GM23248 (cell line): ENCODE results near the gene OR8K5. TPM values are rescaled to one million over a fixed set of nuclear protein-coding genes. Genes with fewer than 3 reads are reported as not detected.
"Not testable (repeated sequence)": the region's sequence is repeated elsewhere in the genome, so short reads cannot be mapped to it uniquely, and the experiment has no call there.

Experiments
- DNase-seq: peaks from one replicate; pipeline ENCODE4 v3.0.0-alpha.2; 2015
- H2AFZ ChIP-seq: fragments of 200-600 bp; sonication (generic); 2 replicates; pipeline ENCODE4 v1.6.1; 2016; ENCODE audit warnings: antibody characterized with exemption
- H3F3A ChIP-seq: fragments of 200-600 bp; sonication (generic); 2 replicates; pipeline ENCODE4 v1.6.1; 2016; ENCODE audit warnings: mild to moderate bottlenecking, antibody characterized with exemption, mixed run types; ENCODE audit not compliant: insufficient read depth
- H3K27ac ChIP-seq: fragments of 200-600 bp; sonication (generic); 2 replicates; pipeline ENCODE4 v1.5.1; 2016; ENCODE audit warnings: mild to moderate bottlenecking
- H3K27me3 ChIP-seq: fragments of 200-600 bp; sonication (generic); replicated peaks from 2 replicates; pipeline ENCODE4 v1.6.1; 2016; ENCODE audit warnings: mild to moderate bottlenecking; ENCODE audit not compliant: insufficient read depth
- H3K36me3 ChIP-seq: fragments of 200-600 bp; sonication (generic); 2 replicates; pipeline ENCODE4 v1.6.1; 2016; ENCODE audit warnings: low read depth, mild to moderate bottlenecking
- H3K4me1 ChIP-seq: fragments of 200-600 bp; sonication (generic); 2 replicates; pipeline ENCODE4 v1.6.1; 2016; ENCODE audit warnings: mild to moderate bottlenecking; ENCODE audit not compliant: insufficient read depth
- H3K4me2 ChIP-seq: fragments of 200-600 bp; sonication (generic); one replicate; pipeline ENCODE4 v1.6.1; 2016; ENCODE audit warnings: mild to moderate bottlenecking; ENCODE audit not compliant: unreplicated experiment
- H3K4me3 ChIP-seq: fragments of 200-600 bp; sonication (generic); 2 replicates; pipeline ENCODE4 v1.5.1; 2016; ENCODE audit warnings: mild to moderate bottlenecking
- H3K79me2 ChIP-seq: fragments of 200-600 bp; sonication (generic); 2 replicates; pipeline ENCODE4 v1.6.1; 2016; ENCODE audit warnings: mild to moderate bottlenecking; ENCODE audit not compliant: insufficient read depth
- H3K9ac ChIP-seq: fragments of 200-600 bp; sonication (generic); 2 replicates; pipeline ENCODE4 v1.6.1; 2016; ENCODE audit warnings: mild to moderate bottlenecking
- H3K9me2 ChIP-seq: fragments of 200-600 bp; sonication (generic); 2 replicates; pipeline ENCODE4 v1.6.1; 2016; ENCODE audit warnings: mixed run types, mild to moderate bottlenecking, moderate library complexity; ENCODE audit not compliant: insufficient read depth
- H3K9me3 ChIP-seq: fragments of 200-600 bp; sonication (generic); one replicate; pipeline ENCODE4 v1.6.1; 2017; ENCODE audit warnings: low read depth
- H4K20me1 ChIP-seq: fragments of 200-600 bp; sonication (generic); 2 replicates; pipeline ENCODE4 v1.6.0; 2016; ENCODE audit not compliant: insufficient read depth
- EZH2 ChIP-seq: fragments of 200-600 bp; sonication (generic); IDR thresholded peaks from 2 replicates; pipeline ENCODE4 v1.6.1; 2018; ENCODE audit warnings: antibody characterized with exemption, mild to moderate bottlenecking; ENCODE audit not compliant: insufficient read depth, poor library complexity, severe bottlenecking
- EZH2phosphoT487 ChIP-seq: fragments of 200-600 bp; sonication (generic); IDR thresholded peaks from 2 replicates; pipeline ENCODE4 v1.6.1; 2018; ENCODE audit warnings: antibody characterized with exemption, moderate library complexity, mild to moderate bottlenecking, low read depth; ENCODE audit not compliant: insufficient read depth
- WGBS, 2 experiments: methylation state at CpG; one replicate each; pipeline ENCODE4 v1.1.6; 2015 to 2017; ENCODE audit warnings: low lambda C conversion rate in 2 of 2, low coverage in 1 of 2; ENCODE audit errors: missing lambda C conversion rate in 2 of 2; 5-methylcytosine and 5-hydroxymethylcytosine counted together
- in situ Hi-C: fragments of 300-500 bp; cut with MboI; formaldehyde crosslinking; loops from 2 replicates; pipeline ENCODE4 v1.15.0; 2020
- polyA plus RNA-seq: library from polyadenylated mRNA; unstranded; fragments of >200 nt; fragmentation: Nextera tagmentation; extraction: Ambion mirVana; gene quantifications from 2 replicates; pipeline ENCODE4 v1.2.1, GENCODE V29; 2016
- total RNA-seq: library from RNA; depleted of rRNA; stranded (reverse); fragments of >200 nt; shearing (Covaris generic); gene quantifications from 2 replicates; pipeline ENCODE4 v1.2.3, GENCODE V29; 2014; rRNA removed

Gene OR8K5
- total and polyA plus RNA-seq, 2 experiments from 2014 or later = not detected

- H3F3A ChIP-seq = no peaks in the 10 kb centered on the region
- WGBS, 2 experiments = 0 to 10% methylated on average over 1 of the region's 1 CpG
Measured at GRCh38 chr11:56151376-56151775, 8.7 kb downstream of the OR8K5 start.

GRCh38 chr11:56143681-56144080 is 16.4 kb downstream of the OR8K5 start:
- H2AFZ ChIP-seq, H3K27me3 ChIP-seq, H3F3A ChIP-seq, H4K20me1 ChIP-seq, H3K9me2 ChIP-seq, H3K4me1 ChIP-seq, H3K79me2 ChIP-seq, H3K4me2 ChIP-seq, H3K4me3 ChIP-seq, H3K9ac ChIP-seq, in situ Hi-C loops, H3K27ac ChIP-seq, H3K36me3 ChIP-seq, DNase-seq, H3K9me3 ChIP-seq: not testable (repeated sequence)
- 73 to 87% methylated on average over 10 to 30 of the region's 30 CpGs for WGBS, 2 experiments

More at GRCh38 chr11:56151376-56151775, 8.7 kb downstream of the OR8K5 start:
- no peak for TF ChIP-seq EZH2
- no peak for TF ChIP-seq EZH2phosphoT487
- Histone ChIP-seq H4K20me1 (no peaks in the 10 kb centered on the region), H3K27me3 (no peaks in the 10 kb centered on the region), H2AFZ (no peak overlapping the region), H3K4me3 (no peak overlapping the region), H3K4me1 (no peaks in the 10 kb centered on the region), H3K27ac (no peak overlapping the region), H3K36me3 (no peaks in the 10 kb centered on the region), H3K9me2 (no peaks in the 10 kb centered on the region), H3K9me3 (no peaks in the 10 kb centered on the region), H3K79me2 (no peaks in the 10 kb centered on the region), H3K9ac (no peak overlapping the region), H3K4me2 (no peak overlapping the region)
- DNase-seq = no peak
- in situ Hi-C loops = no loop called here

GRCh38 chr11:56140151-56140661 is 19.9 kb downstream of the OR8K5 start, which contains the start of gene OR8J3:
Gene OR8J3, minus strand, starts transcription at chr11:56140201. Its CDS starts 2,483 bp downstream, at chr11:56137718.
- no peaks in the 10 kb centered on the region for H3F3A ChIP-seq

GRCh38 chr11:56122073-56122472 is 38.0 kb downstream of the OR8K5 start, which contains the start of gene OR8H3:
Gene OR8H3, plus strand, starts transcription at chr11:56122373. Its CDS starts 0 bp downstream, at chr11:56122373.
- H3F3A ChIP-seq = no peaks in the 10 kb centered on the region
- in situ Hi-C loops = no loop called here
- DNase-seq = no peak

More at GRCh38 chr11:56140151-56140661, 19.9 kb downstream of the OR8K5 start, which contains the start of gene OR8J3:
- Histone ChIP-seq H3K9me3 (no peaks in the 10 kb centered on the region), H2AFZ (no peak within 1 kb of the TSS), H3K9ac (no peak within 1 kb of the TSS), H3K9me2 (no peaks in the 10 kb centered on the region), H3K27me3 (no peaks in the 10 kb centered on the region), H3K36me3 (no peaks in the 10 kb centered on the region), H4K20me1 (no peaks in the 10 kb centered on the region), H3K4me2 (no peak within 1 kb of the TSS), H3K4me1 (no peaks in the 10 kb centered on the region), H3K4me3 (no peak within 1 kb of the TSS), H3K79me2 (no peaks in the 10 kb centered on the region), H3K27ac (no peak within 1 kb of the TSS)
- TF ChIP-seq EZH2 (no peak), EZH2phosphoT487 (no peak)
- DNase-seq = no peak
- in situ Hi-C loops = no loop called here

More at GRCh38 chr11:56122073-56122472, 38.0 kb downstream of the OR8K5 start, which contains the start of gene OR8H3:
- no peak within 1 kb of the TSS for H3K27ac ChIP-seq
- 15 to 24% methylated on average over 6 of the region's 6 CpGs for WGBS, 2 experiments
- no peaks in the 10 kb centered on the region for H3K79me2 ChIP-seq
- no peaks in the 10 kb centered on the region for H3K9me3 ChIP-seq
- H3K36me3 ChIP-seq = no peaks in the 10 kb centered on the region
- H3K4me2 ChIP-seq = no peak within 1 kb of the TSS
- no peak for TF ChIP-seq EZH2phosphoT487
- TF ChIP-seq EZH2 = no peak
- no peak within 1 kb of the TSS for H3K4me3 ChIP-seq
- H3K27me3 ChIP-seq = no peaks in the 10 kb centered on the region
- H3K9me2 ChIP-seq = no peaks in the 10 kb centered on the region
- H2AFZ ChIP-seq = no peak within 1 kb of the TSS
- H4K20me1 ChIP-seq = no peaks in the 10 kb centered on the region
- H3K9ac ChIP-seq = no peak within 1 kb of the TSS
- no peaks in the 10 kb centered on the region for H3K4me1 ChIP-seq

Other genes starting within 250 kb of the OR8K5 start
- gene OR5W2, start 245.7 kb downstream of the OR8K5 start, total RNA-seq = not detected in 2 replicates
- gene OR5W2, start 245.7 kb downstream of the OR8K5 start, polyA plus RNA-seq = not detected in 2 replicates
- not detected in 2 replicates for gene OR5I1, start 223.9 kb downstream of the OR8K5 start, total RNA-seq
- not detected in 2 replicates for gene OR5I1, start 223.9 kb downstream of the OR8K5 start, polyA plus RNA-seq
- gene OR10AG1, start 190.4 kb downstream of the OR8K5 start, total RNA-seq = not detected in 2 replicates
- gene OR10AG1, start 190.4 kb downstream of the OR8K5 start, polyA plus RNA-seq = not detected in 2 replicates
- gene OR5F1, start 165.7 kb downstream of the OR8K5 start, total RNA-seq = not detected in 2 replicates
- not detected in 2 replicates for gene OR5F1, start 165.7 kb downstream of the OR8K5 start, polyA plus RNA-seq
- gene OR5AS1, start 132.7 kb downstream of the OR8K5 start, total RNA-seq = not detected in 2 replicates
- not detected in 2 replicates for gene OR5AS1, start 132.7 kb downstream of the OR8K5 start, polyA plus RNA-seq
- gene OR8I2, start 67.0 kb downstream of the OR8K5 start, total RNA-seq = not detected in 2 replicates
- not detected in 2 replicates for gene OR8I2, start 67.0 kb downstream of the OR8K5 start, polyA plus RNA-seq
- gene OR8H2, start 56.6 kb downstream of the OR8K5 start, total RNA-seq = not detected in 2 replicates
- not detected in 2 replicates for gene OR8H2, start 56.6 kb downstream of the OR8K5 start, polyA plus RNA-seq
- not detected in 2 replicates for gene OR8H3, start 37.9 kb downstream of the OR8K5 start, total RNA-seq
- not detected in 2 replicates for gene OR8H3, start 37.9 kb downstream of the OR8K5 start, polyA plus RNA-seq
- gene OR8J3, start 20.1 kb downstream of the OR8K5 start, total RNA-seq = not detected in 2 replicates
- gene OR8J3, start 20.1 kb downstream of the OR8K5 start, polyA plus RNA-seq = not detected in 2 replicates
- gene OR5J2, start 16.3 kb upstream of the OR8K5 start, total RNA-seq = not detected in 2 replicates
- not detected in 2 replicates for gene OR5J2, start 16.3 kb upstream of the OR8K5 start, polyA plus RNA-seq
- gene OR5T2, start 73.9 kb upstream of the OR8K5 start, total RNA-seq = not detected in 2 replicates
- not detected in 2 replicates for gene OR5T2, start 73.9 kb upstream of the OR8K5 start, polyA plus RNA-seq
- gene OR5T3, start 91.9 kb upstream of the OR8K5 start, total RNA-seq = not detected in 2 replicates
- not detected in 2 replicates for gene OR5T3, start 91.9 kb upstream of the OR8K5 start, polyA plus RNA-seq
- gene OR5T1, start 113.8 kb upstream of the OR8K5 start, total RNA-seq = not detected in 2 replicates
- gene OR5T1, start 113.8 kb upstream of the OR8K5 start, polyA plus RNA-seq = not detected in 2 replicates
- not detected in 2 replicates for gene OR8H1, start 131.9 kb upstream of the OR8K5 start, total RNA-seq
- not detected in 2 replicates for gene OR8H1, start 131.9 kb upstream of the OR8K5 start, polyA plus RNA-seq
- gene OR8K3, start 154.8 kb upstream of the OR8K5 start, total RNA-seq = not detected in 2 replicates
- not detected in 2 replicates for gene OR8K3, start 154.8 kb upstream of the OR8K5 start, polyA plus RNA-seq
- not detected in 2 replicates for gene OR8K1, start 185.7 kb upstream of the OR8K5 start, total RNA-seq
- gene OR8K1, start 185.7 kb upstream of the OR8K5 start, polyA plus RNA-seq = not detected in 2 replicates
- not detected in 2 replicates for gene OR8J1, start 194.0 kb upstream of the OR8K5 start, total RNA-seq
- not detected in 2 replicates for gene OR8J1, start 194.0 kb upstream of the OR8K5 start, polyA plus RNA-seq
- gene OR8U1, start 215.3 kb upstream of the OR8K5 start, total RNA-seq = not detected in 2 replicates
- not detected in 2 replicates for gene OR8U1, start 215.3 kb upstream of the OR8K5 start, polyA plus RNA-seq